OCI-LY7 (cell line): ENCODE data around the gene GRIA1.

ENCODE experiments used
- EZH2phosphoT487 ChIP-seq: fragments of 200-600 bp; sonication (generic); IDR thresholded peaks from 2 replicates; pipeline ENCODE4 v1.6.1; 2018; ENCODE audit warnings: low read depth, borderline replicate concordance, mild to moderate bottlenecking, mixed run types, antibody characterized with exemption, low read length, moderate library complexity, mixed read lengths
- TF ChIP-seq, protein P1 (sequence below): fragments of 200-600 bp; sonication (generic); conservative IDR thresholded peaks from 2 replicates; pipeline ENCODE4 v1.5.1; 2014; ENCODE audit warnings: mild to moderate bottlenecking, antibody characterized with exemption, low read length, moderate library complexity, mixed read lengths

- TF ChIP-seq, protein P1, sequence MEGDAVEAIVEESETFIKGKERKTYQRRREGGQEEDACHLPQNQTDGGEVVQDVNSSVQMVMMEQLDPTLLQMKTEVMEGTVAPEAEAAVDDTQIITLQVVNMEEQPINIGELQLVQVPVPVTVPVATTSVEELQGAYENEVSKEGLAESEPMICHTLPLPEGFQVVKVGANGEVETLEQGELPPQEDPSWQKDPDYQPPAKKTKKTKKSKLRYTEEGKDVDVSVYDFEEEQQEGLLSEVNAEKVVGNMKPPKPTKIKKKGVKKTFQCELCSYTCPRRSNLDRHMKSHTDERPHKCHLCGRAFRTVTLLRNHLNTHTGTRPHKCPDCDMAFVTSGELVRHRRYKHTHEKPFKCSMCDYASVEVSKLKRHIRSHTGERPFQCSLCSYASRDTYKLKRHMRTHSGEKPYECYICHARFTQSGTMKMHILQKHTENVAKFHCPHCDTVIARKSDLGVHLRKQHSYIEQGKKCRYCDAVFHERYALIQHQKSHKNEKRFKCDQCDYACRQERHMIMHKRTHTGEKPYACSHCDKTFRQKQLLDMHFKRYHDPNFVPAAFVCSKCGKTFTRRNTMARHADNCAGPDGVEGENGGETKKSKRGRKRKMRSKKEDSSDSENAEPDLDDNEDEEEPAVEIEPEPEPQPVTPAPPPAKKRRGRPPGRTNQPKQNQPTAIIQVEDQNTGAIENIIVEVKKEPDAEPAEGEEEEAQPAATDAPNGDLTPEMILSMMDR, result no peak
- TF ChIP-seq EZH2phosphoT487, result no peak
Measured at GRCh38 chr5:153626836-153627235, 136.4 kb downstream of the GRIA1 start.
